K562 (cell line): Measurements from ENCODE around the gene KCNQ5. TPM values are rescaled to one million over a fixed set of nuclear protein-coding genes. Genes with fewer than 3 reads are reported as not detected.

Source experiments
- ATAC-seq: fragments of 200-7000 bp; cut with Tn5 transposase; 3 replicates; pipeline ENCODE4 v1.9.1; 2020; ENCODE audit warnings: moderate library complexity
- BruUV-seq: library from RNA; stranded (reverse); fragments of 400-500 nt; replicated peaks from 2 replicates; lab custom pipeline; 2021; lab: Mats Ljungman, UMichigan
- CTCF ChIA-PET: fragments of 300-600 bp; formaldehyde crosslinking; extraction: SDS; loops from one replicate; lab custom pipeline; 2021; ENCODE audit warnings: low intra/inter-chr PET ratio; lab: Yijun Ruan, JAX
- POLR2A ChIA-PET: fragments of 300-600, 350-650 bp; sonication (Branson Sonifier 250); formaldehyde crosslinking; extraction: SDS; loops from one replicate; lab custom pipeline; 2021; ENCODE audit warnings: antibody characterized with exemption, inconsistent platforms; lab: Yijun Ruan, JAX
- DNase-seq, 4 experiments: peaks; one replicate each; pipeline versions ENCODE4 v3.0.0 to v3.0.0-alpha.2; 2011 to 2018; ENCODE audit warnings: low spot score in 3 of 4, mixed read lengths in 3 of 4; ENCODE audit errors: extremely low read depth in 1 of 4
- FAIRE-seq: peaks from 2 replicates; lab custom pipeline; 2011; peaks lifted over from hg19 to GRCh38; lab: Jason Lieb, UNC
- H2AFZ ChIP-seq: 2 replicates; pipeline ENCODE4 v1.6.0; 2011; ENCODE audit warnings: low read depth, low read length, control low read depth, inconsistent platforms
- H3K27ac ChIP-seq: fragments of 200-600 bp; 3 replicates; pipeline ENCODE4 v1.8.0; 2011; ENCODE audit warnings: low read depth, mild to moderate bottlenecking, control low read depth, inconsistent platforms, low read length, moderate library complexity, mixed read lengths; ENCODE audit errors: extremely low read depth
- H3K27me3 ChIP-seq, 2 experiments: fragments of 300-600 bp in 1 of 2; 2 replicates in 1 of 2; 3 replicates in 1 of 2; pipeline versions ENCODE4 v1.6.0 to v1.8.0; 2011; ENCODE audit warnings: inconsistent platforms in 2 of 2, low read length in 2 of 2, mild to moderate bottlenecking in 1 of 2, mixed read lengths in 1 of 2, moderate library complexity in 1 of 2; ENCODE audit not compliant: control insufficient read depth in 2 of 2, insufficient read depth in 2 of 2
- H3K36me3 ChIP-seq: fragments of 300-600 bp; 3 replicates; pipeline ENCODE4 v1.8.0; 2011; ENCODE audit warnings: mild to moderate bottlenecking, low read length, inconsistent platforms; ENCODE audit not compliant: control insufficient read depth, insufficient read depth
- H3K4me1 ChIP-seq, 2 experiments: fragments of 200-600 bp in 1 of 2; replicated peaks in 1 of 2; 2 replicates in 1 of 2; 3 replicates in 1 of 2; pipeline versions ENCODE4 v1.5.1 to v1.8.0; 2011; ENCODE audit warnings: inconsistent platforms in 2 of 2, low read length in 2 of 2, mild to moderate bottlenecking in 1 of 2, mixed read lengths in 1 of 2, moderate library complexity in 1 of 2; ENCODE audit not compliant: control insufficient read depth in 2 of 2, insufficient read depth in 2 of 2
- H3K4me2 ChIP-seq: 2 replicates; pipeline ENCODE4 v1.6.1; 2011; ENCODE audit warnings: low read length, control low read depth, inconsistent platforms, mixed read lengths; ENCODE audit not compliant: insufficient read depth
- H3K4me3 ChIP-seq: fragments of 200-600 bp; sonication (generic), shearing (Covaris generic); 2 replicates; pipeline ENCODE4 v1.5.1; 2016; ENCODE audit warnings: control low read depth, inconsistent platforms
- H3K79me2 ChIP-seq: fragments of 200-600 bp; 3 replicates; pipeline ENCODE4 v1.8.0; 2011; ENCODE audit warnings: low read length, inconsistent platforms; ENCODE audit not compliant: control insufficient read depth, insufficient read depth
- H3K9ac ChIP-seq, 2 experiments: 2 replicates each; pipeline versions ENCODE4 v1.6.0 to v1.6.1; 2011; ENCODE audit warnings: low read depth in 2 of 2, low read length in 2 of 2, control low read depth in 1 of 2, inconsistent platforms in 1 of 2, mild to moderate bottlenecking in 1 of 2, mixed read lengths in 1 of 2; ENCODE audit not compliant: insufficient read depth in 1 of 2
- H3K9me1 ChIP-seq: one replicate; pipeline ENCODE4 v1.6.0; 2011; ENCODE audit warnings: inconsistent platforms, mild to moderate bottlenecking, low read length, moderate library complexity; ENCODE audit not compliant: control insufficient read depth, insufficient read depth
- H3K9me3 ChIP-seq: replicated peaks from 2 replicates; pipeline ENCODE4 v1.5.1; 2011; ENCODE audit warnings: low read depth, low read length, inconsistent platforms; ENCODE audit not compliant: control insufficient read depth, insufficient read depth
- H4K20me1 ChIP-seq: replicated peaks from 2 replicates; pipeline ENCODE4 v1.6.1; 2011; ENCODE audit warnings: low read length, inconsistent platforms, mixed read lengths; ENCODE audit not compliant: control insufficient read depth, insufficient read depth
- ADNP ChIP-seq: fragments of 200-800 bp; sonication (Bioruptor generic); IDR thresholded peaks from 2 replicates; pipeline ENCODE4 v1.6.1; 2016; ENCODE audit warnings: missing genetic modification characterization, missing compliant biosample characterization
- BCOR ChIP-seq: fragments of 450-650 bp; IDR thresholded peaks from 2 replicates; pipeline ENCODE4 v1.6.1; 2016
- DPF2 ChIP-seq: fragments of 450-650 bp; IDR thresholded peaks from 2 replicates; pipeline ENCODE4 v1.6.1; 2016
- HDAC6 ChIP-seq: IDR thresholded peaks from 2 replicates; pipeline ENCODE4 v1.6.1; 2012; ENCODE audit warnings: low read depth, mild to moderate bottlenecking, control low read depth, inconsistent platforms, low read length, moderate library complexity
- MYNN ChIP-seq, 2 experiments: sonication (generic); formaldehyde crosslinking in 1 of 2; IDR thresholded peaks; 2 replicates each; pipeline versions ENCODE4 v1.5.0 to v1.6.1; 2016 to 2020; ENCODE audit warnings: antibody characterized with exemption in 1 of 2, missing genetic modification reagents in 1 of 2
- RFX1 ChIP-seq: fragments of 450-650 bp; IDR thresholded peaks from 2 replicates; pipeline ENCODE4 v1.6.1; 2016; ENCODE audit warnings: mild to moderate bottlenecking, moderate library complexity
- RNF2 ChIP-seq: sonication (generic); IDR thresholded peaks from 2 replicates; pipeline ENCODE4 v1.6.1; 2016
- SAP30 ChIP-seq: fragments of 200-600 bp; sonication (generic); IDR thresholded peaks from 2 replicates; pipeline ENCODE4 v1.6.1; 2012; ENCODE audit warnings: borderline replicate concordance, low read depth, mild to moderate bottlenecking, moderate library complexity, low read length, control low read depth, inconsistent platforms; ENCODE audit not compliant: insufficient read depth, poor library complexity, severe bottlenecking
- SMAD2 ChIP-seq: fragments of 150-350 bp; IDR thresholded peaks from 2 replicates; pipeline ENCODE4 v1.6.1; 2014; ENCODE audit warnings: low read depth, mild to moderate bottlenecking, low read length
- TAL1 ChIP-seq: fragments of 450-650 bp; IDR thresholded peaks from 2 replicates; pipeline ENCODE4 v1.6.1; 2016; ENCODE audit warnings: mild to moderate bottlenecking
- YBX1 ChIP-seq: fragments of 450-650 bp; IDR thresholded peaks from 2 replicates; pipeline ENCODE4 v1.7.1; 2016; ENCODE audit warnings: mild to moderate bottlenecking
- ZKSCAN8 ChIP-seq: fragments of 200-800 bp; sonication (Bioruptor generic); IDR thresholded peaks from 2 replicates; pipeline ENCODE4 v1.6.1; 2016; ENCODE audit warnings: missing genetic modification characterization, missing compliant biosample characterization
- ZNF121 ChIP-seq: sonication (generic); formaldehyde crosslinking; conservative IDR thresholded peaks from 2 replicates; pipeline ENCODE4 v1.8.0; 2022; ENCODE audit warnings: missing genetic modification reagents
- ZNF311 ChIP-seq: fragments of 250-450 bp; sonication (Bioruptor Pico); IDR thresholded peaks from 2 replicates; pipeline ENCODE4 v1.4.0; 2020; ENCODE audit warnings: mild to moderate bottlenecking, moderate library complexity
- ZNF324 ChIP-seq: fragments of 250-450 bp; sonication (Bioruptor Pico); IDR thresholded peaks from 2 replicates; pipeline ENCODE4 v1.4.0; 2020; ENCODE audit warnings: mild to moderate bottlenecking
- WGBS: fragments of 100-300 bp; shearing (Covaris generic); methylation state at CpG from one replicate; pipeline ENCODE4 v1.1.6; 2016; ENCODE audit warnings: low coverage, mixed read lengths; ENCODE audit not compliant: insufficient coverage; ENCODE audit errors: missing lambda C conversion rate; 5-methylcytosine and 5-hydroxymethylcytosine counted together
- in situ Hi-C: fragments of 300-500 bp; cut with MboI; formaldehyde crosslinking; loops from 4 replicates; pipeline ENCODE4 v1.15.0; 2018; ENCODE audit warnings: inconsistent platforms, mixed read lengths
- intact Hi-C: fragments of 100-400 bp; cut with micrococcal nuclease; formaldehyde crosslinking; loops from 2 replicates; pipeline ENCODE4 v1.14.2; 2022
- polyA plus RNA-seq, 8 experiments: library from polyadenylated mRNA; depleted of rRNA in 4 of 8; stranded (reverse) in 5 of 8; unstranded in 3 of 8; fragments of >200 nt; fragmentation: Nextera tagmentation in 2 of 8; fragmentation: Illumina TruSeq in 1 of 8; extraction: Ambion mirVana in 2 of 8; extraction: Trizol in 1 of 8; gene quantifications; 2 replicates each; pipeline versions ENCODE4 v1.2.1 to v1.2.3, GENCODE V29; 2011 to 2014; ENCODE audit warnings: inconsistent platforms in 1 of 8, missing spikeins in 1 of 8
- total RNA-seq, 7 experiments: library from RNA; depleted of rRNA in 6 of 7; stranded (reverse); fragments of >200 nt in 6 of 7; fragmentation: Illumina TruSeq in 2 of 7; extraction: Trizol in 2 of 7; gene quantifications; 2 replicates each; pipeline versions ENCODE4 v1.2.1 to v1.2.3, GENCODE V29; 2011 to 2021; ENCODE audit warnings: low replicate concordance in 1 of 7
- TF ChIP-seq, protein P1 (sequence below): sonication (generic); formaldehyde crosslinking; IDR thresholded peaks from 2 replicates; pipeline ENCODE4 v1.8.0; 2022; ENCODE audit warnings: missing genetic modification reagents, mild to moderate bottlenecking, borderline replicate concordance

Gene KCNQ5
- total and polyA plus RNA-seq, 9 of the 15 experiments (the other 6 are each of a cell fraction or from before 2014, with no cell fraction given) = 0.31 to 5.9 (median 2.6) TPM

DNA sequence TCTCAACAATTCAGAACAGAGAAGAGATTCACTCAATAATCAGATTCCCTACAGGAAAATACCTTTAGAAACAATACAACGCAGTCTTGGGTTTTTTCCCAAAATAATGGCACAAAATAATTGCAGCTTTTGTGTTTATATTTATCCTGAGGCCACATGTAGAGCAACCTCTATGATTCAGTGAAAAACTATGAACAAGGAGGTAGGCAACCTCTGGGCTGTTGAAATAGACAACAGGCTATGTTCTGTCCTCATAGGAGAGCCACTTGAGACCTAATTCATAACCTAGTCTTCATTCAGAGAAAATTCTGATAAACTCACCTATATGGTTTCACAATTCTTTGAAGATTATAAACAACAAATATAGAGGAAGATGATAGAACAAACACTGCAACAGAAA, 485.2 kb downstream of the KCNQ5 start (continued):
- TF ChIP-seq TAL1 = no peak

DNA sequence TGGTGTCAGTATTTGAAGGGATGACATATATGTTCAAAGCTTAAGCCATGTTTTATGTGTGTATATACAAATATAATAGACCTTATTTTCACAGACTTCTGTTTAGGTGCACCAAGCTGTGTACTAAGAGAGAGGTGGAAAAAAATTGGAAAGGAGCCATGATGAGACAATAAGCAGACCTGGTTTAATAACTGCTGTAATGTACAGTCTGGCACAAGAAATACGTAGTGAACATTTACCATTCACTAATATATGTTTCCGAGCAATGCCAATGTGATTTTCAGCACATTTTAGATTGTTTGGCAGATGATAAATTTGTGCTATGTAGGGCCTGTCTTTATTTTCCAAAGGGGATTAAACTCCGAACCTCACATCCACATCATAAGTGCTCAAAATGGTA, 487.1 kb downstream of the KCNQ5 start:
- Histone ChIP-seq H4K20me1 (no peaks in the 10 kb centered on the region), H2AFZ (no peak overlapping the region)
- no TSS peak for BruUV-seq
- FAIRE-seq (no peak), ATAC-seq (no peak)
- in situ Hi-C loops = no loop called here
- POLR2A ChIA-PET = interaction anchor here (0.6 kb wide), 1 partner anchor 1491 kb away, joined by 3 read pairs; no protein-coding TSS in a partner anchor
- TF ChIP-seq RNF2 = no peak
- TF ChIP-seq SMAD2 = no peak
- no peak for TF ChIP-seq MYNN (IDR thresholded peaks at IDR 0.05)
- no peak for TF ChIP-seq MYNN (CRISPR knock-in tag; IDR thresholded peaks at IDR 0.05)
- no peak for TF ChIP-seq ZKSCAN8
- no peak for TF ChIP-seq ZNF311
- no peak for TF ChIP-seq BCOR
- no peak for TF ChIP-seq YBX1
- no peak for TF ChIP-seq ZNF324 (CRISPR knock-in tag)
- TF ChIP-seq ADNP (tag) = no peak
- TF ChIP-seq RFX1 = no peak
- TF ChIP-seq DPF2 = no peak
- TF ChIP-seq, protein P1, sequence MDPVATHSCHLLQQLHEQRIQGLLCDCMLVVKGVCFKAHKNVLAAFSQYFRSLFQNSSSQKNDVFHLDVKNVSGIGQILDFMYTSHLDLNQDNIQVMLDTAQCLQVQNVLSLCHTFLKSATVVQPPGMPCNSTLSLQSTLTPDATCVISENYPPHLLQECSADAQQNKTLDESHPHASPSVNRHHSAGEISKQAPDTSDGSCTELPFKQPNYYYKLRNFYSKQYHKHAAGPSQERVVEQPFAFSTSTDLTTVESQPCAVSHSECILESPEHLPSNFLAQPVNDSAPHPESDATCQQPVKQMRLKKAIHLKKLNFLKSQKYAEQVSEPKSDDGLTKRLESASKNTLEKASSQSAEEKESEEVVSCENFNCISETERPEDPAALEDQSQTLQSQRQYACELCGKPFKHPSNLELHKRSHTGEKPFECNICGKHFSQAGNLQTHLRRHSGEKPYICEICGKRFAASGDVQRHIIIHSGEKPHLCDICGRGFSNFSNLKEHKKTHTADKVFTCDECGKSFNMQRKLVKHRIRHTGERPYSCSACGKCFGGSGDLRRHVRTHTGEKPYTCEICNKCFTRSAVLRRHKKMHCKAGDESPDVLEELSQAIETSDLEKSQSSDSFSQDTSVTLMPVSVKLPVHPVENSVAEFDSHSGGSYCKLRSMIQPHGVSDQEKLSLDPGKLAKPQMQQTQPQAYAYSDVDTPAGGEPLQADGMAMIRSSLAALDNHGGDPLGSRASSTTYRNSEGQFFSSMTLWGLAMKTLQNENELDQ (CRISPR knock-in tag) = no peak
- no peak for TF ChIP-seq SAP30
- TF ChIP-seq ZNF121 = no peak
- TF ChIP-seq HDAC6 = no peak
- TF ChIP-seq, all 486 proteins: peak for 0
- DNase-seq = no peak
- Histone ChIP-seq H3K27me3 (no peaks in the 10 kb centered on the region), H3K79me2 (no peaks in the 10 kb centered on the region), H3K4me2 (no peak overlapping the region), H3K4me1 (no peaks in the 10 kb centered on the region; a peak in 1 of 5 replicates), H3K9ac (no peak overlapping the region), H3K9me1 (no peaks in the 10 kb centered on the region), H3K9me3 (no peaks in the 10 kb centered on the region), H3K36me3 (no peaks in the 10 kb centered on the region), H3K4me3 (no peak overlapping the region), H3K27ac (no peak overlapping the region)
- intact Hi-C loops = no loop called here
- WGBS = 51% methylated on average over 3 of the region's 3 CpGs
- CTCF ChIA-PET = no interaction called here
